Hepatic stellate cell (primary cell): ENCODE results near the gene KEAP1.

Experiments used
- DNase-seq: peaks from one replicate; pipeline ENCODE4 v3.0.0; 2011; ENCODE audit warnings: low spot score

The KEAP1 gene

GRCh38 chr19:10449037-10449436 lies 54.1 kb downstream of the KEAP1 start:
- DNase-seq, result no peak

- no peak for DNase-seq
Observed at GRCh38 chr19:10442698-10443097, 60.5 kb downstream of the KEAP1 start.

- no peak for DNase-seq
Observed at GRCh38 chr19:10439588-10439987, 63.6 kb downstream of the KEAP1 start.
